NCI-H748 treated with DMSO at 0.1 percent for 48 hours (cell line): ENCODE measurements around the gene KCNJ16.

Experiments used
- DNase-seq: peaks from one replicate; lab custom pipeline; 2025; lab: John Stamatoyannopoulos, UW

The KCNJ16 gene

GRCh38 chr17:70070305-70071027 lies 4.6 kb upstream of the KCNJ16 start:
- DNase-seq, result no peak

- DNase-seq, result no peak
Measured at GRCh38 chr17:70071127-70071526, 3.9 kb upstream of the KCNJ16 start.

DNA sequence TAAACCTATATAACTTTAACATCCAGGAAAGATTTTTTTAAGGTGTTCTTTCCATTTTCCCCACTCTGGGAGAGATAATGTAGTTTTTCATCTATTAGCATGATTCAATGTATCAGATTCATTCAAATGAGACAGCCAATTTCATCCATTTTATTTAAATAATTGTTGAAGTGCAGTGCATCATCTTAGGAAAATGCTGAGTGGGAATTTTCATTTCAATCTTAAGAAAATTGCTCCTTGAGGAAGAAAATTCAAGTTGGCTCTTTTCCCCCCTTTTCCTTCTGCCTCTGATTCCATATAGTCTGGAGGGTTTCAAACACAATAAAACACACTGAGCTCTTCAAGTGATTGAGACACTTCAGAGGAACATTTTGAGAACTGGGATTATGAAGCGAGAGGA lies 3.4 kb upstream of the KCNJ16 start:
- DNase-seq, result no peak

DNA sequence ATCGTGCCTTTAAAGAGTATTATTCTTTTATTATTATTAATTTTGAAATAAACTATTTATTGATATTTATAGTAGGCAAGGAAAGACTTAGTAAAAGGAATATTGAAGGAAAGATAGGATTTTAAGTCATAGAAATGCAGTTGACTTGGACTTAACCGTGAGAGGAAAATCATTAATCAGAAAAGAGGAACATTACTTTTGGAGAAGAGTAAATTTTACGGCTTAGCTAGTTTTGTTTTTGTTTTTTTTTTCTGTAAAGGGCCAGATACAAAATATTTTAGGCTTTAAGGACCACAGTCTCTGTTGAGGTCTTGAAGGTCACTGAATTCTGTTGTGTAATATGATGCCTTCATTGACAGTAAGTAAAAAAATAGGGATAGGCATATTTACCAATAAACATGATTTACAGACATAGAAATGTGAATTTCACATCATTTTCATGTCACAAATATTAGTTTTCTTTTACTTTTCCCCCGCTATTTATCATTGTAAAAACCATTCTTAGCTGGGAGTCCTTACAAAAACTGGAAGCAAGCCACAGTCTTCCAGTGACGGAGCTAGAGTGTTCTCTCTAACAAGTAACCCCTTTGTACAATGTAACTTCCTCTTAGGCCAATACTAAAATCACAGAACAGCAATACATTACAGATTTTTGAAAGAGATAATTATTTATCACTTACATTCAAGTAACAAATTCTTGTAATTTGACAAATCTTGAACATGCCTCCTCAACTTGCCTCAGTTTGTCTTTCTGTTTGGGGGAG lies 2.3 kb upstream of the KCNJ16 start:
- DNase-seq, result no peak

DNA sequence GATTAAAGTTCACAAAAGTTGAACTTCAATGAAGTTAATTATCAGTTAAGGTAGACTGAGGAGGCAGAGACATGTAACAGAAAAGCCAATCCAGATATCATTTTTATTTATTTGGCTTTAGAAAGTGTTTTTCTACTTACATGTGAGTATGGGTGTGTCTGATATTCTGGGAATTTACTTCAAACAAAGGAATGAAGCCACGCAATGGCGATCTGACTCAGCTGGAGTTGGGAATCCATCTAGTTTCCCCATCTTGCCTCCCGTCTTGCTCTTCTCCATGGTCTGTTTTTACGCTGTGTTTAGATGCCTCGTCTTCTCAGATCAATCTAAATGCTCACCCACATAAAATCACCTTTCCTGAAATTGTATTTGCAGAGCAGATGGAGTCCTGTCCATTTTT lies 1.7 kb upstream of the KCNJ16 start:
- no peak for DNase-seq

DNA sequence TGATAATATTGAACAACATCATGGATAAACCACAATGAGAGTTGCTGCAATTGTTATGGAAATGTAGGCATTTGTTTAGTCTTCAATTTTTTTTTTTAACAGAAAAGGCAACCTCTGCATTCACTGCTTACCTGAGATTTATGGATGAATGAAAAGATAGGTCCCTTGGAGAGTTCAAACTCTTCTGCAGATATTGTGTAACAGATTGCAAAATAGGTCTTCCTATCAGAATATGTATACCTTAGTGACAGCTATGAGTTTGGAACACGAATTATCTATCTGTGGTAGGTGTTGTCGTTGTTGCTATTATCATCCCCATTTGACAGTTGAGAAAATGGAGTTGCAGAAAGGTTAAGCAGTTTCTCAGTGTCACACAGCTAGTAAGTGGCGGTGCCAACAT lies 1.2 kb upstream of the KCNJ16 start:
- no peak for DNase-seq

DNA sequence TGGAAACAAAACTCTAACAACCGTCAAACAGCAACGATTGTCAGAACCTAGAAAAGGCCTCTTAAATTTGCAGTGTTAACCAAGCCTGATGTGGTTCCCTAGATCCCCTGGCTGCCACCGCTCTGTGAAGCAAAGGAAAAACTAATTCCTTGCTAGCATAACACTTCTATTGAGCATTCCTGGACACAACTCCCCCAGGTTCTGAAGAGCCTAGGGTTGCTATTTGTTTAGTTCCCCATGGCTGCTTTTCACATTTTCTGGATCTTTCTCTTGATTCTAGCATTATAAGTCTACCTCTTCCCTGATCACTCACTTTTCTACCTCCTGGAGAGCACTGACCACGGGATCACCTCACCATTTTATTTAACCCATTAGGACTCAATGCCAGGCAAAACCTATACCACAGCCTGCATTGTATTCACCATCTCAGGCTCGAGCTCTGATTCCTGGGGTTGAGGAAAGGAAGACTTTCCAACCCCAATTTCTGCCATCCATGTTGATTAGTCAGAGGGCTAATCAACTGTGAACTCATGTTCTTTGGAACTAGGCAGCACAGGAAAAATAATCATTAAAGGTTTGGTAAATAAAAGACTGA lies 692 bp upstream of the KCNJ16 start:
- no peak for DNase-seq

GRCh38 chr17:70076189-70076588 lies 1.2 kb downstream of the KCNJ16 start:
- DNase-seq, result no peak

GRCh38 chr17:70076831-70077230 lies 1.8 kb downstream of the KCNJ16 start:
- DNase-seq, result no peak

DNA sequence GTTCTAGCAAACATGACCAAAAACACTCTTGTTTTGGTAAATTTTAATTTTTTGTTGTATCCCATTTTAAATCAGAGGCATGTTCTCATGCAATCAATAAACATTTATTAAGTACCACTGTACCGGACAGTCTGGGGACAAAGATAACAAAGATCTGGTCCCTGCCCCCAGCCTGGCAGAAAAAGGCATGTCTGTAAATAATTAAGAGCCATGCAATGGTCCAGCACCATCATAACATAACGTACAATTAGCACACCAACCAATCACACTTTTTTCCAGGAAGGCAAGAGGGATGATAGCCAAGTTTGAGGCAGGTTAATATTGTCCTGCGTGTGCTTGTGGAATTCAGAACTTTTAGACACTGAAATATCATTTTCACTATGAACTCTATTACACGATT lies 3.5 kb downstream of the KCNJ16 start:
- DNase-seq, result no peak

- no peak for DNase-seq
Measured at GRCh38 chr17:70078994-70079531, 4.0 kb downstream of the KCNJ16 start.

- no peak for DNase-seq
Measured at GRCh38 chr17:70080541-70081347, 5.7 kb downstream of the KCNJ16 start.

DNA sequence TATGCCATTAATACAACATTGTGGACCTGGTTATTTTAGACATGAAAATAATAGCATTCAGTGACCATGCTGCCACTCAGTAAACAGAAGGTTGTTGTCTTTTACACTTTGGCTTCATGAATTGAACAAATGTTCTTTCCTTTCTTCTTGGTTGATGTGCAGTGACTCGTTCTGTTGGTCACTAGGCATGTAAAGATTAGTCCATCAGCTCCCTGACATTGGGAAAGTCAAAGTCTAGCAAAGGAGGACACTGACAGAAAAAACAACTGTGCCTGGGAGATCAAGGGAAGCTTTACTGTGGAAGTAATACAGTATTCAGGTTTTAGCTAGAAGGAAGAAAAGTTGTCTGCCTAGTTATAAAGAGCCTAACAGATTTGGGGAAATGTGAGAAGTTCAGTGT lies 6.9 kb downstream of the KCNJ16 start:
- no peak for DNase-seq

- DNase-seq, result no peak
Measured at GRCh38 chr17:70084476-70084875, 9.5 kb downstream of the KCNJ16 start.

- no peak for DNase-seq
Measured at GRCh38 chr17:70086516-70086915, 11.5 kb downstream of the KCNJ16 start.

DNA sequence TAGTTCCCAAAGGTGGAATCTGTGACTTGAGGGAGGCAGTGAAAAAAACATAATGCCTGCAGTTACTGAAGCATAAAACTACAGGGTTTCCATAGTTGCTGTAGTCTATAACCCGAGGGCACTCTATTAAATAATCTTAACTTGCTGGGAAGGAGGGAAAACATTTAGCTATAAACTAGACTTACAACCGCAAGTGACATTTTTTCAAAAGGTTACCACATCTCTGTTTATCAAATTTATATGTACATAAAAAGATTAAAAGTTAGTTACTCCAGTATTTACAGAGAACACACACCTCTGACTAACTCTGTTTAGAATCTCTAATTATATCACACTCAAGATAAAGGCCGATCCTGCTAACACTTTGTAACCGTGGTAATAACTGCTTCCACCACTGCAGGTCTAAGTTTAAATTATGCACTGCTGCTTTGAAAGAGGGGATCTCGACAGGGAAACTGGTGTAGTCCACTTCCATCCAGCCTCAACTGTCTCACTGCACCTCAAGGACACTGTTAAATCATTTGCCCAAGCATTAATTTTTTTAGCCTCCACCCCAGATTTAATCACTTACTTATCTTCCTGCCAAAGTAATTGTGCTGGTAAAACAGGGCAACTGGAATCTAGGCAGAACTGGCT lies 14.6 kb downstream of the KCNJ16 start:
- peak; percentile 35 for DNase-seq

DNA sequence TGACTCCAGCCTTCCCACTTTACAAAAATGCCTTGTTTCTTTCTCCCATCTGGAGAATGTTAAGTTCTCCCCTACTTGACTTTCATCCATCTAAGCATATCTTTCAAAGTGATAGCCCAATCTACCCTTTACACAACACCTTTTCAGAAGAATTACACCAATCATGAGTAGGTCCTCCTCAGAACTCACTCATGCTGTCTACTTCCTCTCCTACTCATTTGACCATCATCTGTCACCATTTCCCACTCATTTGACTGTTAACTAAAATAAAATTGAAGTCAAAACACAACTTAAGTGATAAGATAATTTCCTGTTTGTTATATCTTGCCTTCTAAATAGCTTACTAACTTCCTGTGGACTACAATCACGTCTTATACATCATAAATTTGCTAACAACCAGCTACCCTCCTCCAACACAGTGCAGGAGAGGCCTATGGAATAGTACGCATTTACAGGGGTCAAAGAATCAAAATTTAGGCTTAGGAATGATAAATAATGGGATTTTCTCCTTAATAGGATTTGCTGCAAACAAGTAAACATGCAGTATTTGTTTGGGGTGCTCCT lies 16.1 kb downstream of the KCNJ16 start:
- no peak for DNase-seq

- no peak for DNase-seq
Measured at GRCh38 chr17:70091696-70092095, 16.7 kb downstream of the KCNJ16 start.

DNA sequence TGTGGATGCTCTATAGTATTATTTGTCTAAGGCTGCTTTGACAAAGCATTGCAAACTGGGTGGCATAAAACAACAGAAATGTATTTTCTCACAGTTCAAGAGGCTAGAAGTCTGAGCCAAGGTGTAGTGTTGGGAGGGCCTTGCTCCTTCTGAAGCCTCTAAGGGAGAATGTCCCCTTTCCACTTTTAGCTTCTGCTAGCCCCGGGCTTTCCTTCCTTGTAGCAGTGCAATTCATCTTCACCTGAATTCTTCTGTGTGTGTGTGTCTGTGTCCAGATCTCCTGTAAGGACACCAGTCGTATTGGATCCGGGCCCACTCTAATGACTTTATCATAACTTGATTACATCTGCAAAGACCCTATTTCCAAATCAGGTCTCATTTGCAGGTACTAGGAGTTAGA lies 18.1 kb downstream of the KCNJ16 start:
- DNase-seq, result no peak

- DNase-seq, result no peak
Measured at GRCh38 chr17:70095455-70095854, 20.4 kb downstream of the KCNJ16 start.

- DNase-seq, result no peak
Measured at GRCh38 chr17:70096861-70097260, 21.8 kb downstream of the KCNJ16 start.
